Measurements from ENCODE around the gene ARHGAP10.

ARHGAP10 gene

GRCh38 chr4:147731580-147732517 is at the start of gene ARHGAP10:
TSS of gene ARHGAP10 (plus strand) at chr4:147732088. CDS start at chr4:147732302, 214 bp downstream.
- H3K27ac ChIP-seq: peak within 1 kb of the TSS; percentile 93

GRCh38 chr4:147682755-147683154 is 49.1 kb upstream of the ARHGAP10 start:
- TF ChIP-seq CTCF (conservative IDR thresholded peaks at IDR 0.05): no peak
- peak overlapping the region; percentile 86 for H3K27ac ChIP-seq

More at GRCh38 chr4:147731580-147732517, at the start of gene ARHGAP10:
- no peak for TF ChIP-seq CTCF (conservative IDR thresholded peaks at IDR 0.05)

- peak overlapping the region; percentile 86 for H3K27ac ChIP-seq
- TF ChIP-seq CTCF (conservative IDR thresholded peaks at IDR 0.05): no peak
Measured at GRCh38 chr4:147683188-147683591, 48.7 kb upstream of the ARHGAP10 start.

GRCh38 chr4:147683717-147684700 is 47.9 kb upstream of the ARHGAP10 start, which contains the start of gene PRMT9:
TSS of gene PRMT9 (minus strand) at chr4:147684163. CDS start at chr4:147683987, 176 bp downstream.
- no peak for TF ChIP-seq CTCF (conservative IDR thresholded peaks at IDR 0.05)
- peak within 1 kb of the TSS; percentile 86 for H3K27ac ChIP-seq

- no peak for TF ChIP-seq CTCF (conservative IDR thresholded peaks at IDR 0.05)
Measured at GRCh38 chr4:147689067-147689466, 42.8 kb upstream of the ARHGAP10 start.

GRCh38 chr4:147691820-147692219 is 40.1 kb upstream of the ARHGAP10 start:
- no peak for TF ChIP-seq CTCF (conservative IDR thresholded peaks at IDR 0.05)
- H3K27ac ChIP-seq: peak overlapping the region; percentile 67; the same call in 1 of the 2 replicates

More at GRCh38 chr4:147689067-147689466, 42.8 kb upstream of the ARHGAP10 start:
- H3K27ac ChIP-seq: no peak overlapping the region

All from VCaP (cell line).